GM12873 (cell line): ENCODE measurements around the gene NT5C1A.

Source experiments
- TF ChIP-seq, protein P1 (sequence below): IDR thresholded peaks from 2 replicates; pipeline ENCODE4 v1.5.1; 2012; ENCODE audit warnings: low read depth, mild to moderate bottlenecking, moderate library complexity, low read length, control low read depth; ENCODE audit not compliant: insufficient read depth; ENCODE audit errors: missing control alignments

NT5C1A gene

DNA sequence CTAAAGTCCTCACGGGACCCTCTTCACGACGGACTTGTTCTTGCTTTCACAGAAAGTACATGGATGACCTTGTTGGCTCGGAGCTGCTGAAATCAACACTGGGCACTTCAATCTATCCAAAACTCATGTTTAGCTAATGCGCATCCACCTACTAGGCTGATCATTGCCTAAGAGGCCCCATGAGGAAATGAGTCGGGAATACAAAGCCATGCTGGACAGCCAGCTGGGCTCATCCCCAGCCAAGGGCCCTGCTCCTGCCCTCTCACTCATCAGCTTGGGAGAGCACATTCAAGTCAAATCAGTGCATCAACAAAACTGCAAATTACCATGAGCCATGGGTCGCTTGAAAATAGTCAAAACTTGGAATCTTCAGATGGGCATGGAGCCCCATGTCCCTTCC is 17.6 kb downstream of the NT5C1A start:
- TF ChIP-seq, protein P1, sequence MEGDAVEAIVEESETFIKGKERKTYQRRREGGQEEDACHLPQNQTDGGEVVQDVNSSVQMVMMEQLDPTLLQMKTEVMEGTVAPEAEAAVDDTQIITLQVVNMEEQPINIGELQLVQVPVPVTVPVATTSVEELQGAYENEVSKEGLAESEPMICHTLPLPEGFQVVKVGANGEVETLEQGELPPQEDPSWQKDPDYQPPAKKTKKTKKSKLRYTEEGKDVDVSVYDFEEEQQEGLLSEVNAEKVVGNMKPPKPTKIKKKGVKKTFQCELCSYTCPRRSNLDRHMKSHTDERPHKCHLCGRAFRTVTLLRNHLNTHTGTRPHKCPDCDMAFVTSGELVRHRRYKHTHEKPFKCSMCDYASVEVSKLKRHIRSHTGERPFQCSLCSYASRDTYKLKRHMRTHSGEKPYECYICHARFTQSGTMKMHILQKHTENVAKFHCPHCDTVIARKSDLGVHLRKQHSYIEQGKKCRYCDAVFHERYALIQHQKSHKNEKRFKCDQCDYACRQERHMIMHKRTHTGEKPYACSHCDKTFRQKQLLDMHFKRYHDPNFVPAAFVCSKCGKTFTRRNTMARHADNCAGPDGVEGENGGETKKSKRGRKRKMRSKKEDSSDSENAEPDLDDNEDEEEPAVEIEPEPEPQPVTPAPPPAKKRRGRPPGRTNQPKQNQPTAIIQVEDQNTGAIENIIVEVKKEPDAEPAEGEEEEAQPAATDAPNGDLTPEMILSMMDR = no peak

DNA sequence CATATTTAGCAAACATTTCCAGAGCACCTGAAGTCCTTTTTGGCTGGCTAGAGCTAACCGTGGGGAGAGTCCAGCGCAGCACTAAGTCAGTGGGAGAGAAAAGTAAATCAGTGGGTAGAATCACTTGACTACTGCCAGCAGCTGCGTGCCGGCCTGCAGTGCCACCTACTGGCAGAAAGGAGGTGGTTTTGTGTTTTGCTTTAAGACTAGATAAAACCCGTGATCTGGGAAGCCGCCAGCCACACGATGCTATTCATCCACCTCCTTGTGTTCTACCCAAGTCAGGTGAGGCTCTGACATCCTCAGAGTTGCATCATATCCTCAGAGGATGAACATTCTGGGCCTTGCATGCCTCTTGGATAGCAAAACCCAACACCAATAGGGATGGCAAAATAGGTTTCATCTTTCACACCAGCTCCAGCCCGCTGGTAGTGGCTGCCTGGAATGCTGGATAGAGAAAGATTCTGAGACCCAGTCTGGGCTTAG is 18.3 kb downstream of the NT5C1A start:
- TF ChIP-seq, protein P1 = peak; percentile 94

DNA sequence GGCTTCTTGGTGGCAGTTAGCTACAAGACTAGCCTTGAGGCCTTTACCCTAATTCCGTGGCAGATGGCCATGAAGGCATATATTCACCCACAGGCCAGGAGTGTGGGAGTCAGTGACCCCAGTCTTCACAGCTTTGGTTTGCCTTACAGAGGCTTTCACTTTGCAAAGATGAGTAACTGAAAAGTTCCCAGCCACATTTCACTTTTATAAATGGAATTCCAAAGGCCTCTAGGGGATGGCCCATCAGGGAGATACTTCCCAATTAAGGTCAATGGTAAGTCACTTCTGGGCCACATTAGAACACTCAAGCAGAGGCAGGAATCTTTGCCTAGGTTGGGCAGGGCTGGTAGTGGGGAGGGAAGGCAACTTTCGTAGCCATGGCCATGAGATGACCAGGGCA is 19.4 kb downstream of the NT5C1A start:
- TF ChIP-seq, protein P1 = no peak

DNA sequence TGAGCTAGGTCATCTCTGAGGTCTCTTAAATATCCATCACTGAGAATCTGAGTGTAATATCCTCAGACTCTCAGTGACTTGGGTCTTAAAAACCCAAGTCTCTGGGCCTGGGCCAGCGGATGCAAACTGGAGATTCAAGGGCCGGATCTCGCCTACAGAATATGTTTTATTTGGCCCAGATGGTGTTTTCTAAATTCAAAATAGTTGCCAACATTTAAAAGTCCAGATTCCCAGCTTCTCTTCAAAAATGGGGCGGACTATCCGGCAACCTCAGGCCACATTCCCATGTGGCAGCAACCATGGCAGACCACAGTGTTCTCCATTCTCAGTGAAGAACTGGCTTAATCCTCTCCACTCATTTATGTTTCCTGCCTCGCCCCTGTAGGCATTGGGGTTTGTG is 19.8 kb downstream of the NT5C1A start:
- TF ChIP-seq, protein P1 = no peak

DNA sequence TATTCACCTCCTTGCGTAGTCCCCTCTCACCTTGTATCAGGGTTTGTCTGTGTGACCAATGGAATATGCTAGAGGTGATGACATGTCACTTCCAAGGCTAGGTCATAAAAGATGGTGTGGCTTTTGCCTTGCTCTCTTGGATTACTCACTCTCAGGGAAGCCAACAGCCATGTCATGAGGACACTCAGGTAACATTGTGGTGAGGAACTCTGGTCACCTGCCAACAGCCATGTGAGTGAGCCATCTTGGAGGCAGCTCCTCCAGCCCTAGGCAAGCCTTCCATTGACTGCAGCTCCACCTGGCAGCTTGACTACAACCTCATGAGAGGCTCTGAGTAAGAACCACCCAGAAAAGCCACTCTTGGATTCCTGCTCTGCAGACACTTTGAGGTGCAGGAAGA is 21.5 kb downstream of the NT5C1A start:
- TF ChIP-seq, protein P1 = no peak

DNA sequence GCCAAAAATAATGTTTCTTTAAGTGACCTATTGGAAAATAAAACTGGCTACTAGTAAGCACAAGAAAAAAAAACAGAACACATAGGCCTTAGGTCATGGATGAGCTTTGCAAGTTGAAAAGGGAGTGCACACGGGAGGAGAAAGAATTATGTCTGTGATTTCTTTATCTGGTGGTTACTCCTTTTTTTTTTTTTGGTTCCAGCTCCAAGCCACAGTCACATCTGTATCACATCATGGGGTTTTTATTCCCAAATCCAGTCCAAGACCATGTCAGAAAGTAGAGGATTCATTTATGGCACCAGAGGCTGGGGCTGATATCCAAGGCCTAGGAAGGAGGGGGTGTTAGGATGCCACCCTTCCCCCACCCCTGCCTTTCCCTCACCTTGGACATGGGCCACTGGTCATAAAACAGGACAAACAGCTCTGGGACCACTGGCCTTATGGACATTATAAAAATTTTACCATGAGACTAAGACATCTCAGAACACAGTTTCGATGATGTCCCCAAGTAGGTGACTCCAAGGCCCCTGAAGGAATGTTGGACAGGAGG is 22.2 kb downstream of the NT5C1A start:
- TF ChIP-seq, protein P1 = no peak

DNA sequence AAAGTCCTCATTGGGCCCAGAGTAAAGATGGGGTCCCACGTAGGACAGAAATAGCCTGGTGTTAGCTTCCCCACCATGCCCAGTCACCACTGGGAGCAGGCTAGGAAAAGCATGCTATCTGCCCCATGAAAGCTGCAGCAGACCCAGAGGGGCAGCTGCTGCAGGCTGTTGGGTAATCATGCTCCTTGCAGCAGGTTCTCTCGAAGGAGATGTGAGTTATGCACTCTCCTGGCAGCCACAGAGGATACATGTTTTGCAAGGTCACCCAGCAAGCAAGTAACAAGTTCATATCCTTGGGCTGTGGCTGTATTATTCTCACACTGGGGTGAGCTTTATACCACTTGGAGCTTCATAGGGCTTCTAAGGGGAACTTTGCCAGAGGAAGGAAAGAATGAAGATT is 23.4 kb downstream of the NT5C1A start:
- TF ChIP-seq, protein P1 = no peak
